ENCODE data around the gene SLX4IP. TPM values are rescaled to one million over a fixed set of nuclear protein-coding genes. Genes with fewer than 3 reads are reported as not detected.
A peak's percentile ranks its signal among the peaks of the same experiment; 100 is the strongest.

Gene SLX4IP
- total RNA-seq, 1 donor from 2014 or later, result 2.8 TPM

GRCh38 chr20:10508468-10509251 is 73.6 kb downstream of the SLX4IP start:
- peak; percentile 29 for ATAC-seq
- DNase-seq (ENCODE audit: missing footprints), result no peak
- intact Hi-C loops (cut with DNase I), result no loop called here

- DNase-seq (ENCODE audit: missing footprints) (no peak), ATAC-seq (no peak)
- intact Hi-C loops (cut with DNase I), result no loop called here
These were observed 74.3 kb downstream of the SLX4IP start for GRCh38 chr20:10509376-10509775.

GRCh38 chr20:10510216-10510615 is 75.1 kb downstream of the SLX4IP start:
- no peak for DNase-seq (ENCODE audit: missing footprints)
- no peak for ATAC-seq
- intact Hi-C loops (cut with DNase I), result no loop called here

GRCh38 chr20:10511170-10511508 is 76.0 kb downstream of the SLX4IP start:
- DNase-seq (ENCODE audit: missing footprints) (no peak), ATAC-seq (peak; percentile 11)
- intact Hi-C loops (cut with DNase I), result no loop called here

- intact Hi-C loops (cut with DNase I), result no loop called here
- DNase-seq (ENCODE audit: missing footprints), result peak; percentile 85
- peak; percentile 91 for ATAC-seq
These were observed 76.6 kb downstream of the SLX4IP start for GRCh38 chr20:10511509-10512251.

GRCh38 chr20:10513061-10513460 is 78.0 kb downstream of the SLX4IP start:
- intact Hi-C loops (cut with DNase I), result no loop called here
- DNase-seq (ENCODE audit: missing footprints) (no peak), ATAC-seq (no peak)

- DNase-seq (ENCODE audit: missing footprints) (no peak), ATAC-seq (no peak)
- intact Hi-C loops (cut with DNase I), result no loop called here
These were observed 78.9 kb downstream of the SLX4IP start for GRCh38 chr20:10513931-10514575.

- DNase-seq (ENCODE audit: missing footprints) (no peak), ATAC-seq (no peak)
- intact Hi-C loops (cut with DNase I), result no loop called here
These were observed 81.4 kb downstream of the SLX4IP start for GRCh38 chr20:10516529-10516928.

GRCh38 chr20:10519361-10520046 is 84.4 kb downstream of the SLX4IP start:
- intact Hi-C loops (cut with DNase I), result no loop called here
- no peak for DNase-seq (ENCODE audit: missing footprints)
- ATAC-seq, result no peak

- DNase-seq (ENCODE audit: missing footprints) (no peak), ATAC-seq (no peak)
- intact Hi-C loops (cut with DNase I), result no loop called here
These were observed 85.4 kb downstream of the SLX4IP start for GRCh38 chr20:10520528-10520927.

GRCh38 chr20:10521068-10521831 is 86.1 kb downstream of the SLX4IP start:
- intact Hi-C loops (cut with DNase I), result no loop called here
- ATAC-seq (no peak), DNase-seq (ENCODE audit: missing footprints) (no peak)

- no peak for ATAC-seq
- no peak for DNase-seq (ENCODE audit: missing footprints)
- intact Hi-C loops (cut with DNase I), result no loop called here
These were observed 86.7 kb downstream of the SLX4IP start for GRCh38 chr20:10521836-10522235.

GRCh38 chr20:10522328-10522727 is 87.2 kb downstream of the SLX4IP start:
- intact Hi-C loops (cut with DNase I), result no loop called here
- no peak for ATAC-seq

GRCh38 chr20:10523443-10523842 is 88.3 kb downstream of the SLX4IP start:
- ATAC-seq (no peak), DNase-seq (ENCODE audit: missing footprints) (no peak)
- intact Hi-C loops (cut with DNase I), result no loop called here

More at GRCh38 chr20:10522328-10522727, 87.2 kb downstream of the SLX4IP start:
- no peak for DNase-seq (ENCODE audit: missing footprints)

- intact Hi-C loops (cut with DNase I), result no loop called here
- DNase-seq (ENCODE audit: missing footprints) (peak; percentile 74), ATAC-seq (peak; percentile 92)
These were observed 89.0 kb downstream of the SLX4IP start for GRCh38 chr20:10524034-10524476.

GRCh38 chr20:10524643-10525042 is 89.5 kb downstream of the SLX4IP start:
- intact Hi-C loops (cut with DNase I), result no loop called here
- DNase-seq (ENCODE audit: missing footprints) (no peak), ATAC-seq (no peak)

GRCh38 chr20:10527781-10528180 is 92.7 kb downstream of the SLX4IP start:
- no peak for DNase-seq (ENCODE audit: missing footprints)
- intact Hi-C loops (cut with DNase I), result no loop called here
- no peak for ATAC-seq

GRCh38 chr20:10530883-10531282 is 95.8 kb downstream of the SLX4IP start:
- intact Hi-C loops (cut with DNase I), result no loop called here
- no peak for DNase-seq (ENCODE audit: missing footprints)
- ATAC-seq, result no peak

- intact Hi-C loops (cut with DNase I), result no loop called here
- no peak for ATAC-seq
- no peak for DNase-seq (ENCODE audit: missing footprints)
These were observed 96.7 kb downstream of the SLX4IP start for GRCh38 chr20:10531848-10532247.
